Measurements from ENCODE around the gene HTT. TPM values are rescaled to one million over a fixed set of nuclear protein-coding genes. Genes with fewer than 3 reads are reported as not detected.

HTT gene
- total and polyA plus RNA-seq, 9 of the 15 experiments (the other 6 are each of a cell fraction or from before 2014, with no cell fraction given): 0.66 to 31.6 (median 14.7) TPM

GRCh38 chr4:3074846-3075651, 568 bp downstream of the HTT start (continued):
- TF ChIP-seq, protein P1, sequence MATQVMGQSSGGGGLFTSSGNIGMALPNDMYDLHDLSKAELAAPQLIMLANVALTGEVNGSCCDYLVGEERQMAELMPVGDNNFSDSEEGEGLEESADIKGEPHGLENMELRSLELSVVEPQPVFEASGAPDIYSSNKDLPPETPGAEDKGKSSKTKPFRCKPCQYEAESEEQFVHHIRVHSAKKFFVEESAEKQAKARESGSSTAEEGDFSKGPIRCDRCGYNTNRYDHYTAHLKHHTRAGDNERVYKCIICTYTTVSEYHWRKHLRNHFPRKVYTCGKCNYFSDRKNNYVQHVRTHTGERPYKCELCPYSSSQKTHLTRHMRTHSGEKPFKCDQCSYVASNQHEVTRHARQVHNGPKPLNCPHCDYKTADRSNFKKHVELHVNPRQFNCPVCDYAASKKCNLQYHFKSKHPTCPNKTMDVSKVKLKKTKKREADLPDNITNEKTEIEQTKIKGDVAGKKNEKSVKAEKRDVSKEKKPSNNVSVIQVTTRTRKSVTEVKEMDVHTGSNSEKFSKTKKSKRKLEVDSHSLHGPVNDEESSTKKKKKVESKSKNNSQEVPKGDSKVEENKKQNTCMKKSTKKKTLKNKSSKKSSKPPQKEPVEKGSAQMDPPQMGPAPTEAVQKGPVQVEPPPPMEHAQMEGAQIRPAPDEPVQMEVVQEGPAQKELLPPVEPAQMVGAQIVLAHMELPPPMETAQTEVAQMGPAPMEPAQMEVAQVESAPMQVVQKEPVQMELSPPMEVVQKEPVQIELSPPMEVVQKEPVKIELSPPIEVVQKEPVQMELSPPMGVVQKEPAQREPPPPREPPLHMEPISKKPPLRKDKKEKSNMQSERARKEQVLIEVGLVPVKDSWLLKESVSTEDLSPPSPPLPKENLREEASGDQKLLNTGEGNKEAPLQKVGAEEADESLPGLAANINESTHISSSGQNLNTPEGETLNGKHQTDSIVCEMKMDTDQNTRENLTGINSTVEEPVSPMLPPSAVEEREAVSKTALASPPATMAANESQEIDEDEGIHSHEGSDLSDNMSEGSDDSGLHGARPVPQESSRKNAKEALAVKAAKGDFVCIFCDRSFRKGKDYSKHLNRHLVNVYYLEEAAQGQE (IDR thresholded peaks at IDR 0.05; ENCODE audit: borderline replicate concordance): no peak
- TF ChIP-seq, protein P1 (CRISPR knock-in tag; IDR thresholded peaks at IDR 0.05; ENCODE audit: low read depth): no peak
- no peak for TF ChIP-seq THRA (IDR thresholded peaks at IDR 0.05)
- no peak; a peak in 1 of 4 replicates for TF ChIP-seq HDAC1 (IDR thresholded peaks at IDR 0.05)
- TF ChIP-seq ZNF511 (CRISPR knock-in tag; IDR thresholded peaks at IDR 0.05): peak; percentile 46; the same call in 1 of the 2 replicates
- TF ChIP-seq TOE1 (IDR thresholded peaks at IDR 0.05; ENCODE audit: borderline replicate concordance): no peak
- no peak for TF ChIP-seq TOE1 (CRISPR knock-in tag; IDR thresholded peaks at IDR 0.05; ENCODE audit: borderline replicate concordance, low read depth)
- TF ChIP-seq BRD9 (IDR thresholded peaks at IDR 0.05; ENCODE audit: low read depth, partially characterized antibody): no peak
- TF ChIP-seq RBFOX2 (IDR thresholded peaks at IDR 0.05; ENCODE audit: low read depth, low read length): peak; percentile 11; the same call in 1 of the 2 replicates
- TF ChIP-seq HMGN3 (IDR thresholded peaks at IDR 0.05; ENCODE audit: borderline replicate concordance, extremely low read depth, insufficient read length, low read depth, low read length): no peak
- TF ChIP-seq PTTG1 (tag; IDR thresholded peaks at IDR 0.05; ENCODE audit: low read depth): no peak
- TF ChIP-seq BDP1 (IDR thresholded peaks at IDR 0.05; ENCODE audit: insufficient read depth, insufficient read length): no peak
- no peak for TF ChIP-seq HBP1 (CRISPR knock-in tag; IDR thresholded peaks at IDR 0.05)
